22Rv1 (cell line): ENCODE data around the gene TULP1.

Source experiments
- CTCF ChIP-seq: fragments of 450-650 bp; IDR thresholded peaks from 2 replicates; pipeline ENCODE4 v1.5.1; 2017; ENCODE audit warnings: mild to moderate bottlenecking
- ZFX ChIP-seq: fragments of 450-650 bp; IDR thresholded peaks from 2 replicates; pipeline ENCODE4 v1.6.1; 2017; ENCODE audit warnings: antibody characterized with exemption, borderline replicate concordance

DNA sequence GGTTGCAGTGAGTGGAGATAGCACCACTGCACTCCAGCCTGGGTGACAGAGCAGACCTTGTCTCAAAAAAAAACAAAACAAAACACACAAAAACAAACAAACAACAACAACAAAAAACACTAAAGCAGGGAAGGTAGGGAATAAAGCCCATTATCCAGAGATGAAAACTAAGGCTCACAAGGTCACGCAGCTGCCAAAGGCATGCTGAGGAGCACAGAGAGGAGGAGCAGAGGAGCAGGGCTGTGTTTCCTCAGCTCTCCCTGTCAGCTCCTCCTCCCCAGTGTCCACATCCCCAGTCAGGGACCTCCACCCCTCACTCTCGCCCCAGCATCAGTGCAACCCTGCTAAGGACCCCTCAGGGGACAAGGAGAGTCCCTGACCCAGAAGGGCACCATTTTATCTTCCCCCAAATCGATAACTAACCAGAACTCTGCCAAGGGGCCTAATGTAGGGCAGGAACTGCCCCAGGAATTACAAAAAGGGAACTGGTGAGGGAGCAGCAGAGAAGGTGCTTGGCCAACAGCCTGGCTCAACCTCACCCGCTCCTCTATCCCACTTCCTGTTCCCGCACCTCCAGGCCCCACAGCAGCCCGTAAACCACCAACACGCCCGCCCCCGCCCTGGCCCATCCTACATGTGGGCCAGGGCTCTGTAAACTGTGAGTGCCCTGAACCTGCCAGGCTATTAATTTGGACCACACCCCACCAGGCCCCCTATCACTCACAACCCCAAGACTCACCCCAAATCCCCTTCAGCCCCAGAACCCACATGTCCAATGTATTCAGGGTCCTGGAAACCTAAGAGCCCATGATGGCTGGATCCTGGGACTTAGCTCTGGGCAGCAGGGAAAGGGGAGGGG lies 24.8 kb downstream of the TULP1 start:
- TF ChIP-seq CTCF (no peak), ZFX (no peak)
